OCI-LY7 (cell line): ENCODE measurements around the gene PTPN14. TPM values are rescaled to one million over a fixed set of nuclear protein-coding genes. Genes with fewer than 3 reads are reported as not detected.

Experiments
- BruUV-seq: library from RNA; stranded (reverse); fragments of 400-500 nt; replicated peaks from 2 replicates; lab custom pipeline; 2021; lab: Mats Ljungman, UMichigan
- CTCF ChIA-PET: fragments of 300-600 bp; sonication (Branson Sonifier 250); formaldehyde crosslinking; loops from one replicate; lab custom pipeline; 2022; ENCODE audit warnings: antibody characterized with exemption; ENCODE audit not compliant: unreplicated experiment; lab: Charles Lee
- POLR2A ChIA-PET: fragments of 300-600 bp; sonication (Branson Sonifier 250); formaldehyde crosslinking; loops from one replicate; lab custom pipeline; 2022; ENCODE audit warnings: antibody characterized with exemption; lab: Charles Lee
- DNase-seq: peaks from one replicate; pipeline ENCODE4 v3.0.0-alpha.2; 2015; ENCODE audit warnings: low spot score
- H2AFZ ChIP-seq: fragments of 200-600 bp; sonication (generic), shearing (Covaris generic); 2 replicates; pipeline ENCODE4 v1.6.1; 2014; ENCODE audit warnings: mild to moderate bottlenecking, antibody characterized with exemption, low read length, moderate library complexity
- H3K27ac ChIP-seq: fragments of 200-600 bp; sonication (generic); 2 replicates; pipeline ENCODE4 v1.5.1; 2014; ENCODE audit warnings: mixed run types, low read depth, mild to moderate bottlenecking, moderate library complexity, low read length, inconsistent platforms; ENCODE audit not compliant: poor library complexity, severe bottlenecking
- H3K36me3 ChIP-seq: fragments of 200-600 bp; sonication (generic); 2 replicates; pipeline ENCODE4 v1.6.1; 2014; ENCODE audit warnings: mild to moderate bottlenecking, antibody characterized with exemption, low read length, moderate library complexity, mixed read lengths; ENCODE audit not compliant: insufficient read depth
- H3K4me1 ChIP-seq: fragments of 200-600 bp; sonication (generic); 2 replicates; pipeline ENCODE4 v1.5.1; 2014; ENCODE audit warnings: mild to moderate bottlenecking, low read length; ENCODE audit not compliant: insufficient read depth, poor library complexity, severe bottlenecking
- H3K4me2 ChIP-seq: fragments of 200-600 bp; sonication (generic); 2 replicates; pipeline ENCODE4 v1.6.1; 2014; ENCODE audit warnings: mild to moderate bottlenecking, low read length
- H3K4me3 ChIP-seq: fragments of 200-600 bp; sonication (generic); 2 replicates; pipeline ENCODE4 v1.5.1; 2014; ENCODE audit warnings: mild to moderate bottlenecking, low read depth, low read length; ENCODE audit not compliant: poor library complexity, severe bottlenecking
- H3K79me2 ChIP-seq: fragments of 200-600 bp; sonication (generic); 2 replicates; pipeline ENCODE4 v1.6.1; 2016; ENCODE audit warnings: low read depth, mild to moderate bottlenecking, low read length, moderate library complexity, mixed read lengths; ENCODE audit not compliant: insufficient read depth
- H3K9me2 ChIP-seq: fragments of 200-600 bp; sonication (generic); 2 replicates; pipeline ENCODE4 v1.6.1; 2016; ENCODE audit warnings: mild to moderate bottlenecking, low read length, mixed read lengths; ENCODE audit not compliant: insufficient read depth
- H3K9me3 ChIP-seq: fragments of 200-600 bp; sonication (generic); 2 replicates; pipeline ENCODE4 v1.6.1; 2014; ENCODE audit warnings: mild to moderate bottlenecking, mixed run types, low read length, mixed read lengths
- H4K20me1 ChIP-seq: fragments of 200-600 bp; sonication (generic); 2 replicates; pipeline ENCODE4 v1.6.1; 2014; ENCODE audit warnings: mild to moderate bottlenecking, antibody characterized with exemption, low read length, moderate library complexity, mixed read lengths; ENCODE audit not compliant: insufficient read depth
- EZH2phosphoT487 ChIP-seq: fragments of 200-600 bp; sonication (generic); IDR thresholded peaks from 2 replicates; pipeline ENCODE4 v1.6.1; 2018; ENCODE audit warnings: low read depth, borderline replicate concordance, mild to moderate bottlenecking, mixed run types, antibody characterized with exemption, low read length, moderate library complexity, mixed read lengths
- intact Hi-C: fragments of 100-400 bp; cut with micrococcal nuclease; formaldehyde crosslinking; loops from one replicate; pipeline ENCODE4 v1.10.0; 2022; ENCODE audit not compliant: unreplicated experiment
- total RNA-seq, 2 experiments: library from RNA; depleted of rRNA in 1 of 2; stranded (reverse); fragments of >200 nt in 1 of 2; shearing (Covaris generic) in 1 of 2; gene quantifications; 2 replicates each; pipeline ENCODE4 v1.2.3, GENCODE V29; 2014 to 2022
- TF ChIP-seq, protein P1 (sequence below): fragments of 200-600 bp; sonication (generic); conservative IDR thresholded peaks from 2 replicates; pipeline ENCODE4 v1.5.1; 2014; ENCODE audit warnings: mild to moderate bottlenecking, antibody characterized with exemption, low read length, moderate library complexity, mixed read lengths

The PTPN14 gene
- total RNA-seq, 2 experiments from 2014 or later: not detected

DNA sequence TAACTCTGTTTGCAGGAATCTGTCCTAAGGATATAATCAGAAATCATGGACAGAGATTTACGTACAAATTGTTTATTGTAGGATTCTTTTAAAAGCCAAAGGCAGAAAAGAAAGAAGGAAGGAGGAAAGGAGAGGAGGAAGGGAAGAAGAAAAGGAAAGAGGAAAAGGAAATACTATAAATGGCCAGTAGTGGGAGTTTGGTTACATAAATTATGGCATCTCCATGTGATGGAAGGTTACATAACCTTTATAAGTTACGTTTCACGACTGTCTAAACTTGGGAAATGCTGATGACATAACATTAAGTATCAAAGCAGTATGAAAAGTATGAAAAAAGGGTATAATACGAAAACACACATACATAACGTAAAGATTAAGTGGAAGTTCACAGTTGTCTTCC lies 231.5 kb downstream of the PTPN14 start:
- ChIA-PET CTCF (no interaction called here), POLR2A (interaction anchor here (1.7 to 2.8 kb wide), 2 partner anchors 8 to 43 kb away, joined by 6 to 10 read pairs; no protein-coding TSS in a partner anchor)
- H3K4me2 ChIP-seq: no peak overlapping the region
- peaks cover 16% of the 10 kb centered on the region; the same call in 1 of the 2 replicates for H3K36me3 ChIP-seq
- intact Hi-C loops: no loop called here
- no peak overlapping the region for H3K4me3 ChIP-seq
- H3K79me2 ChIP-seq: no peaks in the 10 kb centered on the region
- no TSS peak for BruUV-seq
- no peaks in the 10 kb centered on the region for H3K9me2 ChIP-seq
- H3K4me1 ChIP-seq: no peaks in the 10 kb centered on the region
- H2AFZ ChIP-seq: no peak overlapping the region
- DNase-seq: no peak
- H3K27ac ChIP-seq: no peak overlapping the region
- no peaks in the 10 kb centered on the region; the same call in 1 of the 2 replicates for H4K20me1 ChIP-seq
- TF ChIP-seq, protein P1, sequence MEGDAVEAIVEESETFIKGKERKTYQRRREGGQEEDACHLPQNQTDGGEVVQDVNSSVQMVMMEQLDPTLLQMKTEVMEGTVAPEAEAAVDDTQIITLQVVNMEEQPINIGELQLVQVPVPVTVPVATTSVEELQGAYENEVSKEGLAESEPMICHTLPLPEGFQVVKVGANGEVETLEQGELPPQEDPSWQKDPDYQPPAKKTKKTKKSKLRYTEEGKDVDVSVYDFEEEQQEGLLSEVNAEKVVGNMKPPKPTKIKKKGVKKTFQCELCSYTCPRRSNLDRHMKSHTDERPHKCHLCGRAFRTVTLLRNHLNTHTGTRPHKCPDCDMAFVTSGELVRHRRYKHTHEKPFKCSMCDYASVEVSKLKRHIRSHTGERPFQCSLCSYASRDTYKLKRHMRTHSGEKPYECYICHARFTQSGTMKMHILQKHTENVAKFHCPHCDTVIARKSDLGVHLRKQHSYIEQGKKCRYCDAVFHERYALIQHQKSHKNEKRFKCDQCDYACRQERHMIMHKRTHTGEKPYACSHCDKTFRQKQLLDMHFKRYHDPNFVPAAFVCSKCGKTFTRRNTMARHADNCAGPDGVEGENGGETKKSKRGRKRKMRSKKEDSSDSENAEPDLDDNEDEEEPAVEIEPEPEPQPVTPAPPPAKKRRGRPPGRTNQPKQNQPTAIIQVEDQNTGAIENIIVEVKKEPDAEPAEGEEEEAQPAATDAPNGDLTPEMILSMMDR: peak; percentile 36; the same call in 1 of the 2 replicates
- TF ChIP-seq EZH2phosphoT487: no peak
- no peaks in the 10 kb centered on the region for H3K9me3 ChIP-seq

GRCh38 chr1:214318956-214319736 lies 232.3 kb downstream of the PTPN14 start:
- Histone ChIP-seq H4K20me1 (no peaks in the 10 kb centered on the region), H3K36me3 (peaks cover 14% of the 10 kb centered on the region; the same call in 1 of the 2 replicates), H3K4me3 (no peak overlapping the region), H3K9me2 (no peaks in the 10 kb centered on the region), H3K4me1 (no peaks in the 10 kb centered on the region), H3K9me3 (no peaks in the 10 kb centered on the region), H2AFZ (no peak overlapping the region), H3K4me2 (no peak overlapping the region), H3K27ac (no peak overlapping the region), H3K79me2 (no peaks in the 10 kb centered on the region)
- DNase-seq: no peak
- no peak for TF ChIP-seq EZH2phosphoT487
- TF ChIP-seq, protein P1: no peak
- BruUV-seq: no TSS peak
- CTCF ChIA-PET: no interaction called here
- POLR2A ChIA-PET: interaction anchor here (0.7 to 2.8 kb wide), 3 partner anchors 9 to 121 kb away, joined by 3 to 10 read pairs (median 4); no protein-coding TSS in a partner anchor
- intact Hi-C loops: no loop called here
